HG03064 (cell line): Measurements from ENCODE around the gene NOB1.
"Not testable (repeated sequence)": the region's sequence is repeated elsewhere in the genome, so short reads cannot be mapped to it uniquely, and the experiment has no call there.

Experiments
- ATAC-seq: cut with Tn5 transposase; IDR thresholded peaks from one replicate; pipeline ENCODE4 v1.9.1; 2021; ENCODE audit warnings: low read depth; ENCODE audit not compliant: unreplicated experiment

Gene NOB1

DNA sequence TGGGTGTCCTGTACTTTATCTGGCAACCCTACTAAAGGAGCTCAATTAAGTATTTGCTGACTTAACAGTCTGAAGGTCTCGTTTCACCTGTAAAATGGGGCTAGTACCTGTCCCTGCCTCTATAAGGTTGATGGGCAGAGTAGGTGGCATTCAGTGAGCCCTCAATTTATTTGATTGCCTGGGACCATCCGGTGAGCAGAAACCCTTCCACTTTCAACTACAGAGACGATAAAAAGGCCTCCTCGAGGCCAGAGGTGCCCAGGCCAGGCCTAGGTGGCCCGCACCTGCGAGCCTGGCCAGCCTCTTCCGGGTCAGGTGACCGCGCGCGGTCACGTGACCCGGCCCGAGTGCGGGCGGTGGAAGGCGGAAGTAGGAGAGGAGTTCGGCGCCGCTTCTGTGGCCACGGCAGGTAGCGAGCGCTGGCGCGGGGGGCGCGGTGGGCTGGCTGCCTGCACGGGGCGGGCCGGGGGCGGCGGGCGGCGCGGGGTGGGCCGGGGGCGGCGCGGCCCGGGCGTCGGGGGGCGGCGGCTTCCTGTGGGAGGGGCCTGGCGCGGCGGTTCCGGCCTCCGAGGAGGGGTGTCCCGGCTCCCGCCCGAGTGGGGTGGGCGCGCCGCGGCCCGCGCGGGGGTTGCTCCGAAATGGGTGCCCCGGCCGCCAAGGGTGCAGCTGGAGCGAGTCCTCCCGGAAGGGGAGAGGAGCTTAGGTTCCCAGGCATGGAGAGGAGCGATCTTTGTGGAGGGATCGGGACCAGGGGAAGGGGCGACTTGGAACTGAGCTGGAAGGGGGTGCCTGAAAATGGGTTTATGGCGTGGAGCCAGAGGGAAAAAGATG lies 7.5 kb upstream of the NOB1 start, which contains the start of gene WWP2:
Gene WWP2 (plus strand): TSS at position 350 of the 831 bp plus-strand sequence. CDS start 24,679 bp downstream, outside the sequence.
- ATAC-seq = peak; percentile 58

DNA sequence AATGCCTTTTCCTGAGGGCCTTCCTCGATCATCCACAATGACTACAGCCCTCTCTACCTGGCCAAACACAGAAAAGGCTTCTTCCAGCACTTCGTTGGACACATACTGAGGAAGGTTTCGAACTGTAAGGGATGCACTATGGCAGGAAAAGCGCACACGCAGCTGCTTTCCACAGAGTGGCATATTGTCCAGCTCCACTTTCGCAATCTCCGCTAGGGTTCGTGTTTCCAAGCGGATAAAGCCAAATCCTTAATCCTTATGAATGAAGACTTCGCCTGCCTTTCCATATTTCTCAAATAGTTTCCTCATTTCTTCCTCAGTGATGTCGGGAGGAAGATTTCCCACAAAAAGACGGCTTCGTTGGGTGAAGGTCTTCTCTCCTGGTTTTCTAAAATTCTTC lies 2.6 kb upstream of the NOB1 start:
- not testable (repeated sequence) for ATAC-seq

DNA sequence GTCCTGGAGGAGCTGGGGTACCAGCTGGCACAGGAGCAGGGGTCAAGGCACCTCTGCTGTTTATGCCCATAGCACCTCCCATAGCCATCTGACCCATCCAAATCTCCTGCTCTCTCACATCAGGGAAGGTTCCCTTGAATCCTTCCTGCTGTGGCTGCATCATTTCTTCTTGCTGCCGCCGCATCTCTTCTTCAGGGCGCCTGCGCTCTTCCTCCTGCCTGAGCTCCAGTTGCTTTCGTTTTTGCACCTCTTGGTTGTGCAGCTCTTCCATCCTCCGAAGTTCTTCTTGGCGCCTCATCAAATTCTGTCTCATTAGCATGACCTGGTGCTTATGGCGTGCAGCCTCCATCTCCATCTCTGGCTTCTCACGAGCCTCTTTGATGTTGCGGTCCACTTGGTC lies 2.0 kb upstream of the NOB1 start:
- ATAC-seq = no peak

DNA sequence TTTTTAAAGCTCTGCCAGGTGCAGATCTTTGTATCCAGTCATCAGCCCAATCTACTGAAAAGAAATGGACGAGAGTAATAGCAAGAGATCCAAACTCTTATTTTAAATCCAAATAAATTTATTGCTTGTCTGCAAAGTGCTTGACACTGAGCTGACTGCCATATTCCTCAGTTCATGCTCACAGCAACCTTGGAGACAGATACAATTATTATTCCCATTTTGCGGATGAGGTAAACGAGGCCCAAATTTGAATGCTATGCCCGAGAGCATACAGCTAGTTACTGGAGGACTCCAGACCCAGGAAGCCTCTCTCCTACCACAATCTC lies 620 bp downstream of the NOB1 start:
- ATAC-seq = no peak

DNA sequence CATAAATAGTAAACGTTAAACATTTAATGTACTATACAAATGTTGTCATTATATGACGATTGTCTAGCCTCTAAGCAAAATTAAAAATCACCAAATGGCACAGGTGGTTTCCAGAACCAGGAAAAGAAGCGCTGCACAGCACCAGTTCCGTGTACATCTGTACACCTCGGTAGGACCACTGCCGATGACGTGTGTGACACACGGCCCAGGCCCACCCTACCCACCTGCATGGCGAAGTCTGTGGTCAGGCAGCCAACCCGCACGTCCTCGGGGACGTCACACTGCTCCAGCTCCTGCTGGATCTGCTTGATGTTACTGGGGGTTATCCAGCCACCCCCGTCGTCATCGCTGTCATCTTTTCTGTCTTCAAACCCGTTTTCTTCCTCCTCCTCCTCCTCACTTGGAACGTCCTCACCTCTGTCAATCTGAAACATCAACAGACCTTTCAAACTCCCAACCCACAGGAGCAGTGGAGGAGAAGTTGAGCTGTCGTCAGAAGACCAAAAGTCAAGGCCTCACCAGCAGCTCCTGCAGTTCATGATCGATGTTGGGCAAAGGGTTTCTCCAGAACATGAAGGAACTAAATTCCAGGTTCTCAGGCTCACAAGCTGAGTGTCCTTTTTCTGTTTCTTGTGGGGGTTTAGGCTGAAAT lies 5.9 kb downstream of the NOB1 start:
- ATAC-seq = no peak

DNA sequence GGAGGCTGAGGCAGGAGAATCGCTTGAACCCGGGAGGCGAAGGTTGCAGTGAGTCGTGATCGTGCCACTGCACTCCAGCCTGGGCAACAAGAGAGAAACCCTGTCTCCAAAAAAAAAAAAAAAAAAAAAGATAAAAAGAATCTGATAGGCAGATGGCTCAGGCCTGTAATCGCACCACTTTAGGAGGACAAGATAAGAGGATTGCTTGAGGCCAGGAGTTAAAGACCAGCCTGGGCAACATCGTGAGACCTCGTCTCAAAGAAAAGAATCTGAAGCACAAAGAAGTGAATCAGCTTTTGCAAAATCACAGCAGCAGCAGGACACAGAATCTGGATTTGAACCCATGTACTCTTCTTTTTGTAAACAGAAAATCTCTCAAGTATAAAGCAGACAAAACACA lies 7.6 kb downstream of the NOB1 start:
- ATAC-seq = no peak

DNA sequence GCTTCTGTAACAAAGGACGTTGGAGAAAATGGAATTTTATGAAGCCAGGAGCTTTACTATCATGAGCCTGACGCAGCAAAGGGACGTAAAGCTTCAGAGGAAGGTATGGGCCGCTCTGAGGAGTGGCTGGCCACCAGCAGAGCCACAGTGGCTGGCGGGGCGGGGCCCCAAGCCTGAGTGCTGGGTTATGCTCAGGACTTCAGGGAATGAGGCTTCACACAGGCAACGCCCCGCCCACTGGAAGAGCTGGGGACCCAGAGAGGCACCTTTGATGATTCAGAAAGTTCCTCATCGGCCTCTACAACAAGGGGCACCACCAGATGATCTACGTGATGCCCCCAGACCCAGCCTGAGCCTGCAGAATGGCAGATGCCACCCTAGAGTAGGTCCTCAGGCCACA lies 8.8 kb downstream of the NOB1 start:
- ATAC-seq = no peak

DNA sequence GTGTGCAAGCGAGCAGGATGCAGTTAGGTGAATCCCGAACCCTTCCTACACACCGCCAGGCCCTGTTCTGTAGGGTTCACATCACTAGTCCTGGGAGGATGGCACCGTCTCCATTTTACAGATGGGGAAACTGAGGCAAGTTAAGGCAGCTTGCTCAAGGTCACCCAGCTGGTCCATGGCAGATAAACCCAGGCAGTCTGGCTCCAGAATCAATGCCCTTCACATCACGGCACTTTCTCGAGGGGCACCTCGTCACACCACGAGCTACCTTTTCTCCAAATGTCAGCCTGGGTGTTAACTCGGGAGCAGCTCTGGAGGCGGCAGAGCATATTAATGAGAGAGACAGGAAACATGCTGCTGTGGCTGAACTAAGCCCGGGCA lies 9.5 kb downstream of the NOB1 start:
- no peak for ATAC-seq

DNA sequence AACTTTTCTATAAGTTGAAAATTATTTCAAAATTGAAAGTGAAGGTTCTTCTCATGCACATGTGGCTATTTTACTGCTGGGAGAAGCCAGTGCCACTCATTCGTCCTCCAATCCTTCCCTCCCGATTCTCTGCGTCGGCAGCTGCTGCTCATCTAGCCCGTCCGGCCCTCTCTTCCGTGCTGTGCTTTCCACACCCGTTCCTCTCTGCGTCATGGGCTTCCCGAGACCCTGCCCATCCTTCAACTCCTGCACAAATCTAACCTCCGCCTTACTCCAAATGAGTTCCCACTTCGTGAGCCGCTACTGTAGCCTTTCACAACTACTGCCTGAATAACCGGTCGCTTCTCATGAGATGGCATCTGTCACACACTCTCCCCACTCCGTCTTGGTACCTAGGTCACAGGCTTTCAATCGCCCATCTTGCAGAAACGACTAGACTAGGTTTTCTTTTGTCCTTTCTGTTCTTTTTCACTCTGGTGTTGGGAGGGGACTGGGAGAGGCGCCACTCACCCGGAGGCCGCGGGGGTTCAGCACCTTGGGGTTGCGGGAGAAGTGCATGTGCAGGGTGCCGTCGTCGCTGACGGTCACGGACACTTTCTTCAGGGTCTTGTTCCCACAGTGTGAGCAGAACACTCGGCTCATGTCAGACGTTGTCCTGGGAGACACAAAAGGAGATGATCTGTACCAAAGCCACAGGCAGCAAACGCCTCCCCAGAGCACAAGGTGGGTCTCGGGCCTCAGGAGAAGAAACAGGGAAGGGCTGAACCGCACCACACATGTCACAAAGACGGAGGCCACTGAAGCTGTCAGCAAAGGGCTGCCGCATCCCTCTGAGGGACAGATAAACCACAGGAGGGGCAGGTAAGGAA lies 10.1 kb downstream of the NOB1 start:
- no peak for ATAC-seq

DNA sequence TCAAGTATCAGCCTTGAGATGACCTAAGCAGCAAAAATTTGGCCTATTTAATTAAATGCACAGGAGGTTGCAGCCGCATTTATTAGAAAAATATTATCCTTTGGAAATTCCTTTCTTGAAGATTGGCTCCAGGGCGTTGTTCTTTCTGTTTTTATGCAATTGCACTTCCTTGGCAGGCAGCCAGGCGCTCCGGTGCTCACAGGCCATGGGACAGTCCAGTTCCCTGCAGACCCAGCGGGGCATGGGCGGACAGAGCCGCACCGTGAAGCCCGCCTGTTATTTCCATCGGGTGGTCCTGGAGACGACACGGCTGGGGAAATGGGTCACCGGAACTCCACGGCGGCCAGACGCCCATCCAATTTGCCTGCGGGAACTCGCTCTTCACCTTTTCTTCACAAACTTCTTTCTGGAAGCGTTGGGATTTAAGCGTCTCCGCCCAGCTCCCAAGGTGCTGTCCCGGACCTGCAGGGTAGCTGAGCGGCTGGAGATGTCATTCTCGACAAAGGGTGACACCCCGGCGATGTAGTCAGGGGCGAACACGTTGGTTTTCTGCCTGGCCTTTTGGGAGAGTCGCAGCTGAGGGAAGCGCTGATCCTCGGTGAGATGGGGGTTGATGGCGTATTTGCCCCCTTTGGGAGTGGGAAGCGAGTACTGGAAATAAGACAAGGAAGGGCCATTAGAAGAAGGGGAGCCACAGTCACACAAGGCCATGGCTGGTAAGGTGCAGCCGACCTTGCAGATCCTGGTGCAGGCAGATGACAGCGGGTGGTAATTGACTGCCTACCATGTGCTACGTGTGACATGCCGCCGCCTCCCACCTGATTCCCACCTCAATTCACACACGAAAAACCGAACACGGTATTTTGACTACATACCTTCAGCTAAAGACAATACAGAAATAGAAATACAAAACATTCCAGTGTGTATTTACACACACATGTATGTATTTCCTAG lies 12.5 kb downstream of the NOB1 start:
- no peak for ATAC-seq

DNA sequence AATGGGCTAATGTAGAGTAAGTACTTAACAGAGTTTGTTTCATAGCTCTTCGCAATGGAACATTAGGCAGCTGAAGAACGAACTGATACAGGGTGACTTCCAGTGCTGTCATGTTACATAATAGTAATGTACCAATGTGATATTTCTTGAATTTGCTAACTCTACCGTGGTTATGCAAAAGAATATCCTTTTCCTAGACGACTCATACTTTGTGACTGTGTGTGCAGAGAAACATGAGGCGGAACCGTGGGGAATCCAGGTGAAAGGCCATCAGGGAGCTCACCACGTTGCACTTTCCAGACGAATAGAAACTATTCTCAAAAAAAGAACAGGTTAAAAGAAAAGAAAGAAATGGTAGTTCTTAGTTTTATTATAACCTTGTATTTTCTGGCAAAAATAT lies 13.2 kb downstream of the NOB1 start:
- no peak for ATAC-seq

DNA sequence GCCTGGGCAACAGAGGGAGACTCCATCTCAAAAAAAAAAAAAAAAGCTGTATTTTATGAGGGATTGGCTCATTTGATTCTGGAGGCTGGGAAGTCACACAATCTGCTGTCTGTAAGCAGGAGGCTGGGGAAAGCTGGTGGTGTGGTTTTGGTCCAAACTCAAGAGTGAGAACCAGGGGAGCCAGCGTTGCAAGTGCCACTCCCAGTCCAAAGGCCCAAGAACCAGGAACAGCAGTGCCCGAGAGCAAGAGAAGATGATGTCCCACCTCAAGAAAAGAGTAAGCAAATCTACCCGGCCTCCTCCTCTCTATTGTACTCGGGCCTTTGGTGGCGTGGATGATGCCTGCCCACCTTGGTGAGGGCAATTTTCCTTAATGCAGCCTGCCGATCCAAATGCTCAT lies 22.6 kb downstream of the NOB1 start:
- no peak for ATAC-seq

DNA sequence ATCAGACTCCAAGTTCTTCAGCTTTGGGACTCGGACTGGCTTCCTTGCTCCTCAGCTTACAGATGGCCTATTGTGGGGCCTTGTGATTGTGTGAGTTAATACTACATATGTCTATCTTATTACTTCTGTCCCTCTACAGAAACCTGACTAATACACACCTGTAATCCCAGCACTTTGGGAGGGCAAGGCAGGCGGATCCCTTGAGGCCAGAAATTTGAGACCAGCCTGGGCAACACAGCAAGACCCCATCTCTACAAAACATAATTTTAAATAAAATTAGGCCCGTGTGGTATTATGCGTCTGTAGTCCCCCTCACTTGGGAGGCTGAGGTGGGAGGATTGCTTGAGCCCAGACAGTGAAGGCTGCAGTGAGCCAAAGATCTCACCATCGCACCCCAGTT lies 23.4 kb downstream of the NOB1 start:
- not testable (repeated sequence) for ATAC-seq

DNA sequence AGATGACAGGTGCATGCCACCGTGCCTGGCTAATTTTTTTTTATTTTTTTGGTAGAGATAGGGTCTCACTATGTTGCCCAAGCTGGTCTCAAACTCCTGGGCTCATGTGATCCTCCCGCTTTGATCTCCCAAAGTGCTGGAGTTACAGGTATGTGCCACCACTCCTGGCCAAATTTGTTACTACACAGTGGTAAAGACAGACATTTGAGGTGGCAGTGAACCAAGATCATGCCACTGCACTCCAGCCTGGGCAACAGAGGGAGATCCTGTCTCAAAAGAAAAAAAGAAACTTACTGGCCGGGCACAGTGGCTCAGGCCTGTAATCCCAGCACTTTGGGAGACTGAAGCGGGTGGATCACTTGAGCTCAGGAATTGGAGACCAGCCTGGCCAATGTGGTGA lies 25.7 kb downstream of the NOB1 start:
- ATAC-seq = not testable (repeated sequence)

DNA sequence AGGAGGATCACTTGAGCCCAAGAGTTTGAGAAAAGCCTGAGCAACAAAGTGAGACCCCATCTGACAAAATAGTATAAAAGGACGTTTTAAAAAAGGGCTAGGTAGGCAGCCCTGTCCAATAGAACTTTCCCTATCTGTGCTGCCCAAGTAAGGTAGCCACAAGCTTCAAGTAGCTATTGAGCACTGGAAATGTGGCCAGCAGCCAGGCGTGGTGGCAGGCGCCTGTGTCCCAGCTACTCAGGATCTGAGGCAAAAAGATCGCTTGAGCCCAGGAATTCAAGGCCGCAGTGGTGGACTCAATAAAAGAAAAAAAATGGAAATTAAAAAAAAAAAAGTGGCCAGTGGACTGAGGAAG lies 26.8 kb downstream of the NOB1 start:
- ATAC-seq = no peak

DNA sequence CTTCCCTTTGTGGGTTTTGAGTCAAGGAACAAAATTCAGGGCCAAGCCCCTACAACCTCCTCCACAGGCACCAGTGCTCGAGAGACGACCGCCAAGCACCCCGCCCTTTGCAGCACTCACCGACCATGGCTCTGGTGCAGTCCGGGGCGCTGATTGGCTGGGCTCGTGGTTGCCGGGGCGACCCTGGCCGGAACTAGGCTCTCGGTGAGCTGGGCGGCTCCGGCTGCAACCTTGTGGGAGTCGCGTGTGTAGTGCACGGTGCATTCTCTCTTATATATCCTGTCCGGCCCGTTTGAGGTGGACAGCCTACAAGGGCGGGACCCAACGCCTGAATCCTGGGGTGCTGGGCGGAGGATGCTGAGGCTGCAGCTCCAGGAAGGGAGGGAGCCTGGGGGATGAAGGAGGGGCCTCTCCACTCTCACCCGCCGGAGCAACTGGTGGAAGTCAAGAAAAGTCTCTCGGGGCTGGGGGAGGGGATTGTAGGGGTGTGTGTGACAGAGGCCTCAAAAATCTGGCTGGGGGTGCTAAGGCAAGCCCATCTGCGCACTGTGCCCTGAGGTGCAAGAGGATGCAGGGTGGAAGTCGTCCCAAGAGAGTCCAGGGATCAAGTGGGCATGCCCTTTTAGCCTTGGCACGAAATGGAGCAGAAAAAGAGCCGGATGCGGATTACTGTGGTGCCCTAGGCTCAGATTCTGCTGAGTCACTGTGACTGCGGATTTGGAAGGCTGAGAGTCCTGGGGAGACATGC lies 28.2 kb downstream of the NOB1 start, which contains the start of gene NQO1:
Gene NQO1 (minus strand): TSS at position 248 of the 748 bp plus-strand sequence. CDS start 121 bp downstream, at position 127.
- peak; percentile 94 for ATAC-seq

DNA sequence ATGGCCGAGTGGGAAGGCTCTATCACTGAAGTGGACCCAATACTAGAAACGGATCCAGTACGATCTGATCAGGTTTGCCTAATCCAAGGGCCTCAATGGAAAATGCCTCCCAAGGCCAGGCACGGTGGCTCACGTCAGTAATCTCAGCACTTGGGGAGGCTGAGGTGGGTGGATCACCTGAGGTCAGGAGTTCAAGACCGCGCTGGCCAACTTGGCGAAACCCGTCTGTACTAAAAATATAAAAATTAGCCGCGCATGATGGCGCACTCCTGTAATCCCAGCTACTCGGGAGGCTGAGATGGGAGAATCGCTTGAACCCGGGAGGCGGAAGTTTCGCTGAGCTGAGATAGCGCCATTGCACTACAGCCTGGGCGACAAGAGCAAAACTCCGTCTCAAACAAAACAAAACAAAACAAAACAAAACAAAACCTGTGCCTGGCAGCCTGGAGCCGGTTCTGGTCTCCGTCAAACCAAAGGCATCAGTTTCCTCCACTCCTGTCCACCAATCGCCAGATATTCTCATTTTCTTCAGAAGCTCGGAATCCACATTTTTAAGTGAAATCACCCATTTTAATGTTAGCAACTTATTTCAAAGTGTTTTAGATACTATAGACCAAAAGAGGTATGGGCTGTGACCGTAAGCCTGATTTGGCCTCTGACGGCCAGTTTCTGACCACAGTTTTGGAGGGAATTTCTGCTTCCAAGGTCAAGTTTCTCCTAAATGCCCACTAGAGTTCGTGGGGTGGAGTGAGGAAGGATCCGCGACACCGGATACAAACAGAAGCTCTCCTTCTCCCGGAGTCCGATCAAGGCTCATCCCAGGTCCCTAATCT lies 29.0 kb downstream of the NOB1 start:
- ATAC-seq = no peak

DNA sequence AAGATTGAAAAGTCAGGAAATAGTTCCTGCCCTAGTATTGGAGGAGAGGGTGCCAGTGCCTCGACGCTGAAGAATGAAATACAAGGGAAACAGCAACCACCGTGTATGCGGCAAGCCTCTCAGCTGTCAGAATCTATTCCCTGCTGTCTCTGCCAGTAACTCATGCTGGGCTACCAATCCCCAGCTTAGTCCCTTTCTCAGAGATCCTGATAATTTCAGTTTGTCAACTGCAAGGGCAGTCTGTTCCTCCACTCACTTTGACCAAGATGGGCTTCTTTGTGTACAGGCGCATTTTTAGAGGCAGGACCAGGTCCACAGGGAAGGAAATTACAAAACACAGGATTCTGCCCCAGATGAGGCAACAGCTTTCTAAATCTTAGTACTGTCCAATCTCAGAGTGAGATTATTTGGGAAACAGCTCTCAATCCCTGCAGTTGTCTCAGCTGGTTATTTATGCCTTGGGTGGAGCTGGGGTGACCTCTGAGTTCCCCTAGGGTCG lies 29.7 kb downstream of the NOB1 start:
- no peak for ATAC-seq
